GM19023 (cell line): Measurements from ENCODE around the gene SLC24A1.

ENCODE experiments used
- ATAC-seq: cut with Tn5 transposase; IDR thresholded peaks from one replicate; pipeline ENCODE4 v1.9.1; 2021; ENCODE audit warnings: mild to moderate bottlenecking, moderate library complexity; ENCODE audit not compliant: unreplicated experiment

Gene SLC24A1

GRCh38 chr15:65621638-65622037 lies at the start of gene SLC24A1:
Gene SLC24A1, plus strand, starts transcription at chr15:65621938. Its CDS starts 2,143 bp downstream, at chr15:65624081.
- no peak for ATAC-seq

GRCh38 chr15:65571971-65572370 lies 49.8 kb upstream of the SLC24A1 start:
- ATAC-seq, result no peak

GRCh38 chr15:65576664-65577063 lies 45.1 kb upstream of the SLC24A1 start:
- no peak for ATAC-seq

GRCh38 chr15:65577129-65577996 lies 44.4 kb upstream of the SLC24A1 start:
- no peak for ATAC-seq

GRCh38 chr15:65578904-65579728 lies 42.6 kb upstream of the SLC24A1 start:
- no peak for ATAC-seq

- ATAC-seq, result no peak
Observed at GRCh38 chr15:65579762-65580161, 42.0 kb upstream of the SLC24A1 start.

- ATAC-seq, result no peak
Observed at GRCh38 chr15:65580287-65580686, 41.5 kb upstream of the SLC24A1 start.

GRCh38 chr15:65583701-65584100 lies 38.0 kb upstream of the SLC24A1 start:
- no peak for ATAC-seq

GRCh38 chr15:65584241-65584640 lies 37.5 kb upstream of the SLC24A1 start:
- no peak for ATAC-seq

GRCh38 chr15:65587094-65587493 lies 34.6 kb upstream of the SLC24A1 start:
- ATAC-seq, result no peak

GRCh38 chr15:65595960-65596359 lies 25.8 kb upstream of the SLC24A1 start:
- no peak for ATAC-seq

- no peak for ATAC-seq
Observed at GRCh38 chr15:65598468-65598867, 23.3 kb upstream of the SLC24A1 start.

GRCh38 chr15:65599677-65600076 lies 22.1 kb upstream of the SLC24A1 start:
- ATAC-seq, result no peak

GRCh38 chr15:65603134-65603533 lies 18.6 kb upstream of the SLC24A1 start:
- no peak for ATAC-seq

- ATAC-seq, result no peak
Observed at GRCh38 chr15:65603559-65603958, 18.2 kb upstream of the SLC24A1 start.

GRCh38 chr15:65610871-65611718 lies 10.6 kb upstream of the SLC24A1 start, which contains the start of gene INTS14:
Gene INTS14, minus strand, starts transcription at chr15:65611131. Its CDS starts 3,751 bp downstream, at chr15:65607380.
- peak; percentile 95 for ATAC-seq

GRCh38 chr15:65611888-65612615 lies 9.7 kb upstream of the SLC24A1 start:
- ATAC-seq, result no peak

GRCh38 chr15:65612616-65612946 lies 9.2 kb upstream of the SLC24A1 start:
- ATAC-seq, result no peak

GRCh38 chr15:65612949-65613744 lies 8.6 kb upstream of the SLC24A1 start:
- no peak for ATAC-seq
